DND-41 (cell line): ENCODE results near the gene B3GALT6.

Source experiments
- ATAC-seq: fragments of 200-7000 bp; cut with Tn5 transposase; 3 replicates; pipeline ENCODE4 v1.9.1; 2021; ENCODE audit warnings: low read depth; ENCODE audit not compliant: insufficient read depth
- DNase-seq: peaks from one replicate; pipeline ENCODE4 v3.0.0-alpha.2; 2020
- H2AFZ ChIP-seq: 2 replicates; pipeline ENCODE4 v1.6.0; 2012; ENCODE audit warnings: low read depth, low read length
- H3K27ac ChIP-seq: 2 replicates; pipeline ENCODE4 v1.5.1; 2012; ENCODE audit warnings: low read length, inconsistent platforms
- H3K27me3 ChIP-seq: fragments of 200-600 bp; sonication (generic); 2 replicates; pipeline ENCODE4 v1.6.0; 2012; ENCODE audit warnings: low read length, mild to moderate bottlenecking, inconsistent platforms; ENCODE audit not compliant: insufficient read depth, poor library complexity
- H3K36me3 ChIP-seq: 2 replicates; pipeline ENCODE4 v1.5.1; 2012; ENCODE audit warnings: low read length, inconsistent platforms; ENCODE audit not compliant: insufficient read depth
- H3K4me1 ChIP-seq: 2 replicates; pipeline ENCODE4 v1.5.1; 2012; ENCODE audit warnings: mild to moderate bottlenecking, low read length; ENCODE audit not compliant: insufficient read depth
- H3K4me2 ChIP-seq: 2 replicates; pipeline ENCODE4 v1.6.0; 2012; ENCODE audit warnings: mild to moderate bottlenecking, moderate library complexity, low read length, inconsistent platforms; ENCODE audit not compliant: insufficient read depth
- H3K4me3 ChIP-seq, 2 experiments: fragments of 200-600 bp in 1 of 2; shearing (Covaris generic) in 1 of 2; 2 replicates each; pipeline ENCODE4 v1.5.1; 2012 to 2016; ENCODE audit warnings: inconsistent platforms in 2 of 2, low read length in 2 of 2, mild to moderate bottlenecking in 2 of 2, low read depth in 1 of 2, moderate library complexity in 1 of 2
- H3K79me2 ChIP-seq: 2 replicates; pipeline ENCODE4 v1.6.0; 2012; ENCODE audit warnings: low read length, inconsistent platforms; ENCODE audit not compliant: insufficient read depth
- H3K9ac ChIP-seq: 2 replicates; pipeline ENCODE4 v1.6.0; 2012; ENCODE audit warnings: low read depth, mild to moderate bottlenecking, inconsistent platforms, low read length, moderate library complexity
- H3K9me3 ChIP-seq: 2 replicates; pipeline ENCODE4 v1.5.1; 2012; ENCODE audit warnings: low read length, moderate library complexity, mild to moderate bottlenecking, inconsistent platforms; ENCODE audit not compliant: insufficient read depth, severe bottlenecking
- H4K20me1 ChIP-seq: 2 replicates; pipeline ENCODE4 v1.6.0; 2012; ENCODE audit warnings: low read length; ENCODE audit not compliant: insufficient read depth
- CTCF ChIP-seq: IDR thresholded peaks from 2 replicates; pipeline ENCODE4 v1.5.1; 2012; ENCODE audit warnings: borderline replicate concordance, low read length, moderate library complexity, mild to moderate bottlenecking; ENCODE audit not compliant: poor library complexity, severe bottlenecking; ENCODE audit errors: extremely low read depth
- EZH2 ChIP-seq: IDR thresholded peaks from 3 replicates; pipeline ENCODE4 v1.6.1; 2012; ENCODE audit warnings: borderline replicate concordance, low read depth, mild to moderate bottlenecking, moderate library complexity, low read length, inconsistent platforms; ENCODE audit not compliant: severe bottlenecking

The B3GALT6 gene

GRCh38 chr1:1268284-1268682 lies 36.2 kb downstream of the B3GALT6 start:
- Histone ChIP-seq H3K27me3 (no peaks in the 10 kb centered on the region), H3K27ac (no peak overlapping the region), H3K9ac (no peak overlapping the region), H2AFZ (no peak overlapping the region), H3K79me2 (peaks cover 82% of the 10 kb centered on the region), H3K4me3 (no peak overlapping the region), H3K36me3 (peaks cover 77% of the 10 kb centered on the region), H3K4me2 (no peak overlapping the region), H3K4me1 (peaks cover 28% of the 10 kb centered on the region), H4K20me1 (peaks cover 74% of the 10 kb centered on the region), H3K9me3 (no peaks in the 10 kb centered on the region)
- no peak for DNase-seq
- ATAC-seq: no peak
- TF ChIP-seq CTCF (no peak), EZH2 (no peak)

DNA sequence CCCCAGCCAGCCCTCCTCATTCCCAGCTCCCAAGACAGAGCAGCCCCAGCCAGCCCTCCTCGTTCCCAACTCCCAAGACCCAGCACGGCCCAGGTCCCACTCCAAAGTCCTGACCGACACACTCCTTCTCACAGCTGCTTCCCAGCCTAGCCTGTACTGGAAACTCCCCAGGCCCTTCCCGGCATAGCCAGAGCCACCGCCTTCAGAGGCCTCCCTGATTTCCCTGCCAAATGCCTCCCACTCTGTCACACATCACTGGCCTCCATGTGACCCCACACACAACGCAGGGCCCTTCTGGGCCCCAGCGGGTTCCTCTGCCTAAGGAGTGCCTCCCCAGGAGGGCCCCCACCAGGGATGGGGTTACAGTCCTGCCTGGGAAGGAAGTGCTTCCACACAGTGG lies 38.8 kb downstream of the B3GALT6 start:
- H3K36me3 ChIP-seq: peaks cover 53% of the 10 kb centered on the region
- DNase-seq: no peak
- H2AFZ ChIP-seq: no peak overlapping the region
- H3K4me3 ChIP-seq: peak overlapping the region in 1 of 2 experiments; percentile 25; a peak in 1 of 4 replicates
- H3K9ac ChIP-seq: peak overlapping the region; percentile 86; the same call in 1 of the 2 replicates
- no peaks in the 10 kb centered on the region for H3K27me3 ChIP-seq
- TF ChIP-seq CTCF (no peak), EZH2 (no peak)
- no peak overlapping the region for H3K27ac ChIP-seq
- no peak for ATAC-seq
- H4K20me1 ChIP-seq: peaks cover 60% of the 10 kb centered on the region
- peak overlapping the region; percentile 99; the same call in 1 of the 2 replicates for H3K4me2 ChIP-seq
- peaks cover 77% of the 10 kb centered on the region for H3K79me2 ChIP-seq
- H3K4me1 ChIP-seq: peaks cover 43% of the 10 kb centered on the region
- no peaks in the 10 kb centered on the region for H3K9me3 ChIP-seq

DNA sequence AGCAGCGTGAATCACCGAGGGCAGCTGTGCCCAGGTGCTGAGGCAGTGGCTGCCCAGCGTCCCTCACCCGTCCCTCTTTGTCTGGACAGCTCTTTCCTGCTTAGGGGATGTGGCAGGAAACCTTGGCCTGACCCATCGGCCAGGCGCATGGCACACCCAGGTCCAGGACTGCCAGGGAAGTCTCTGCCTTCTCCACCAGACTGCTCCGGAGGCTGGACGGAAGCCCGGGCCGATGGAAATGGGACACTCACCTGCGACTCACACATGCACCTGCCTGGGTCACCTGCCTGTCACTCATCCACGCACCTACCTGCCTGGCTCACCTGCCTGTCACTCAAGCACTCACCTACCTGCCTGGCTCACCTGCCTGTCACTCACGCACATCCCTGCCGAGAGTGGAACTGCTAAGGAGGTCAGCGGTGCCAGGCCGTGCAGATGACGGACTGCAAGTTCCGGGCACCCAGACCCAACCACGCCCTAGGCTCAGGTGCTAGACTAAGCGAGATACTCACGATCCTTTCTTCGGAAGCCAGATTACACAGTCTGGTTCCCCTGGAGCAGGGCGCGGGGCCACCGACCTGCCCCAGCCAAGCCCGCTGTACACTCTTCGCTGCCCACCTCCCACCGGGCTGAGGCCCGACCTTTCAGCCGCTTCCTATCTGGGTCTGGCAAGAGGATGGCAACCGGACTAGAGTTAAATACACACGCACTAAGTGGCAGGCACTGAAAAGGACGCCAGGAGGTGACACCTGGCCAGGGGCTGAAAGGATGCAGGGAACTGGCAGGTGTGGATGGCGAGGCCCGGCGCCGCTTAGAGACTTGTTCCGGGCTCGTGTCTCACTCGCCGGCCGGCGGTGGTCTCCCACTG lies 40.5 kb downstream of the B3GALT6 start:
- ATAC-seq: no peak
- peak overlapping the region; percentile 67 for H3K27ac ChIP-seq

More for the DNA sequence above, 40.5 kb downstream of the B3GALT6 start:
- H3K4me2 ChIP-seq: peak overlapping the region; percentile 99
- DNase-seq: no peak
- H3K4me3 ChIP-seq: peak overlapping the region; percentile 89 to 92; a peak in 3 of 4 replicates
- peaks cover 42% of the 10 kb centered on the region for H3K36me3 ChIP-seq
- no peaks in the 10 kb centered on the region for H3K27me3 ChIP-seq
- H2AFZ ChIP-seq: no peak overlapping the region
- peak overlapping the region; percentile 86 for H3K9ac ChIP-seq
- H3K4me1 ChIP-seq: peaks cover 43% of the 10 kb centered on the region
- H3K9me3 ChIP-seq: no peaks in the 10 kb centered on the region
- TF ChIP-seq CTCF (no peak), EZH2 (no peak)
- H3K79me2 ChIP-seq: peaks cover 66% of the 10 kb centered on the region
- peaks cover 52% of the 10 kb centered on the region for H4K20me1 ChIP-seq
